Esophagus squamous epithelium (tissue), 4 donors: ENCODE data around the gene KDM1B.

ENCODE experiments used
- POLR2A ChIP-seq, 4 donors: fragments of 450-650 bp; IDR thresholded peaks; one replicate each; pipeline ENCODE4 v1.6.1; 2017; ENCODE audit warnings: antibody characterized with exemption in 4 of 4, mild to moderate bottlenecking in 4 of 4, moderate library complexity in 3 of 4
- TF ChIP-seq, protein P1 (sequence below), 6 experiments: fragments of 450-650 bp in 4 of 6; fragments of 200-600 bp in 2 of 6; sonication (generic) in 2 of 6; IDR thresholded peaks; one replicate each; pipeline ENCODE4 v1.5.1; 2016 to 2019; ENCODE audit warnings: antibody characterized with exemption in 6 of 6, mild to moderate bottlenecking in 4 of 6, moderate library complexity in 4 of 6

DNA sequence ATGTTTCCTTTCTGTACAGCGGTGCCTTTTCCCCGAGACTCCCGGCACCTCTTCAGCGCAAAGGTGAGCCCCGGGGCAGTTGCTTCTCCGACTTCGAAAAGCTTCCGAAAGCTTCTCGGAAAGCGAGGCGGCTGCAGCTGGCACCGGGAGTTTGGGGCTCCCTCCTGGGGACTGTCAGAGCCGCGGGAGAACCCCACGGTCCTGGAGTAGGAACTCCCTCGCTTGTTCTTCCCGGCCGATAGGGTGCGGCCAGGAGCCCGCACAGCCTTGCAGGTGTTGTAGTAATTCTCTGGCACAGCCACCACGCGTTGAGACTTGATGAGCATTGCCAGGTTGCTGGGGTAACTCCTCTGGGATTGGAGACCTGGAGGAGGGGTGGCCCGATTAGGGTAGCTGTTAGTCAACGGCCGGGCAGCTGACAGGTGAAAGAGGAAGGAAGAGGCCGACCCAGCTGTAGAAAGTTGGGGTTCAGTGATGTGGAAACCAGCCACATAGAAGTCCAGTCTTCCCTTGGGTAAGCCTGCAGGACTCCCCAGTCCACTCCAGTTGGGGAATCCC, 721 bp downstream of the KDM1B start:
- no peak for TF ChIP-seq POLR2A (IDR thresholded peaks at IDR 0.05)
- TF ChIP-seq, protein P1, sequence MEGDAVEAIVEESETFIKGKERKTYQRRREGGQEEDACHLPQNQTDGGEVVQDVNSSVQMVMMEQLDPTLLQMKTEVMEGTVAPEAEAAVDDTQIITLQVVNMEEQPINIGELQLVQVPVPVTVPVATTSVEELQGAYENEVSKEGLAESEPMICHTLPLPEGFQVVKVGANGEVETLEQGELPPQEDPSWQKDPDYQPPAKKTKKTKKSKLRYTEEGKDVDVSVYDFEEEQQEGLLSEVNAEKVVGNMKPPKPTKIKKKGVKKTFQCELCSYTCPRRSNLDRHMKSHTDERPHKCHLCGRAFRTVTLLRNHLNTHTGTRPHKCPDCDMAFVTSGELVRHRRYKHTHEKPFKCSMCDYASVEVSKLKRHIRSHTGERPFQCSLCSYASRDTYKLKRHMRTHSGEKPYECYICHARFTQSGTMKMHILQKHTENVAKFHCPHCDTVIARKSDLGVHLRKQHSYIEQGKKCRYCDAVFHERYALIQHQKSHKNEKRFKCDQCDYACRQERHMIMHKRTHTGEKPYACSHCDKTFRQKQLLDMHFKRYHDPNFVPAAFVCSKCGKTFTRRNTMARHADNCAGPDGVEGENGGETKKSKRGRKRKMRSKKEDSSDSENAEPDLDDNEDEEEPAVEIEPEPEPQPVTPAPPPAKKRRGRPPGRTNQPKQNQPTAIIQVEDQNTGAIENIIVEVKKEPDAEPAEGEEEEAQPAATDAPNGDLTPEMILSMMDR (IDR thresholded peaks at IDR 0.05), result peak in 4 of 6 experiments; percentile 3 to 45 (median 17)
